SHP77 treated with DMSO at 0.1 percent for 48 hours (cell line): Measurements from ENCODE around the gene UBAP2.

ENCODE experiments used
- DNase-seq: peaks from one replicate; lab custom pipeline; 2025; lab: John Stamatoyannopoulos, UW

UBAP2 gene

GRCh38 chr9:34048727-34049629, at the start of gene UBAP2:
TSS of gene UBAP2 (minus strand) at chr9:34048887. CDS start at chr9:34017148, 31,739 bp downstream.
- DNase-seq, result peak; percentile 74

GRCh38 chr9:34098307-34098706, 49.6 kb upstream of the UBAP2 start:
- DNase-seq, result no peak

GRCh38 chr9:34097865-34098264, 49.2 kb upstream of the UBAP2 start:
- DNase-seq, result no peak

- DNase-seq, result no peak
Observed at GRCh38 chr9:34096751-34097150, 48.1 kb upstream of the UBAP2 start.

GRCh38 chr9:34093578-34093977, 44.9 kb upstream of the UBAP2 start:
- no peak for DNase-seq

GRCh38 chr9:34089311-34089710, 40.6 kb upstream of the UBAP2 start:
- no peak for DNase-seq

- DNase-seq, result no peak
Observed at GRCh38 chr9:34087370-34087769, 38.7 kb upstream of the UBAP2 start.

- DNase-seq, result no peak
Observed at GRCh38 chr9:34086864-34087263, 38.2 kb upstream of the UBAP2 start.

GRCh38 chr9:34085581-34086500, 37.2 kb upstream of the UBAP2 start:
- no peak for DNase-seq

GRCh38 chr9:34084562-34084961, 35.9 kb upstream of the UBAP2 start:
- DNase-seq, result no peak

GRCh38 chr9:34079181-34079580, 30.5 kb upstream of the UBAP2 start:
- DNase-seq, result no peak

- no peak for DNase-seq
Observed at GRCh38 chr9:34072868-34073590, 24.3 kb upstream of the UBAP2 start.

GRCh38 chr9:34072410-34072809, 23.7 kb upstream of the UBAP2 start:
- DNase-seq, result no peak

- DNase-seq, result no peak
Observed at GRCh38 chr9:34070606-34071324, 22.1 kb upstream of the UBAP2 start.

- no peak for DNase-seq
Observed at GRCh38 chr9:34069831-34070230, 21.1 kb upstream of the UBAP2 start.

GRCh38 chr9:34065541-34065940, 16.9 kb upstream of the UBAP2 start:
- no peak for DNase-seq

- DNase-seq, result no peak
Observed at GRCh38 chr9:34059954-34060353, 11.3 kb upstream of the UBAP2 start.

GRCh38 chr9:34059281-34059680, 10.6 kb upstream of the UBAP2 start:
- DNase-seq, result no peak

GRCh38 chr9:34049630-34050384, 1.1 kb upstream of the UBAP2 start:
- DNase-seq, result no peak

GRCh38 chr9:34047864-34048726, 592 bp downstream of the UBAP2 start:
- no peak for DNase-seq
